Activated naive CD4-positive, alpha-beta T cell treated with anti-CD3 and anti-CD28 coated beads, Interleukin-2, amount 10 ng/mL, durations not matched to agents 7 days and 5 days (primary cell): ENCODE measurements around the gene RIN1.
"Not testable (repeated sequence)": the region's sequence is repeated elsewhere in the genome, so short reads cannot be mapped to it uniquely, and the experiment has no call there.

Experiments used
- CTCF ChIA-PET: fragments of 350-600 bp; sonication (Branson Sonifier 250); formaldehyde crosslinking; loops from one replicate; lab custom pipeline; 2021; ENCODE audit warnings: antibody characterized with exemption; lab: Charles Lee
- DNase-seq: peaks from one replicate; pipeline ENCODE4 v3.0.0-alpha.2; 2020
- H3K27ac Mint-ChIP-seq: one replicate; pipeline ENCODE4 v1.8.0; 2021; ENCODE audit warnings: mild to moderate bottlenecking, moderate library complexity, mixed read lengths
- H3K27me3 Mint-ChIP-seq: one replicate; pipeline ENCODE4 v1.8.0; 2021; ENCODE audit warnings: mild to moderate bottlenecking, mixed read lengths
- H3K36me3 Mint-ChIP-seq: one replicate; pipeline ENCODE4 v1.8.0; 2021; ENCODE audit warnings: mixed read lengths
- H3K4me1 Mint-ChIP-seq: one replicate; pipeline ENCODE4 v1.8.0; 2021; ENCODE audit warnings: mixed read lengths
- H3K4me3 Mint-ChIP-seq: one replicate; pipeline ENCODE4 v1.8.0; 2021; ENCODE audit warnings: mild to moderate bottlenecking, moderate library complexity, mixed read lengths
- H3K9me3 Mint-ChIP-seq: one replicate; pipeline ENCODE4 v1.8.0; 2021; ENCODE audit warnings: mixed read lengths

RIN1 gene, protein sequence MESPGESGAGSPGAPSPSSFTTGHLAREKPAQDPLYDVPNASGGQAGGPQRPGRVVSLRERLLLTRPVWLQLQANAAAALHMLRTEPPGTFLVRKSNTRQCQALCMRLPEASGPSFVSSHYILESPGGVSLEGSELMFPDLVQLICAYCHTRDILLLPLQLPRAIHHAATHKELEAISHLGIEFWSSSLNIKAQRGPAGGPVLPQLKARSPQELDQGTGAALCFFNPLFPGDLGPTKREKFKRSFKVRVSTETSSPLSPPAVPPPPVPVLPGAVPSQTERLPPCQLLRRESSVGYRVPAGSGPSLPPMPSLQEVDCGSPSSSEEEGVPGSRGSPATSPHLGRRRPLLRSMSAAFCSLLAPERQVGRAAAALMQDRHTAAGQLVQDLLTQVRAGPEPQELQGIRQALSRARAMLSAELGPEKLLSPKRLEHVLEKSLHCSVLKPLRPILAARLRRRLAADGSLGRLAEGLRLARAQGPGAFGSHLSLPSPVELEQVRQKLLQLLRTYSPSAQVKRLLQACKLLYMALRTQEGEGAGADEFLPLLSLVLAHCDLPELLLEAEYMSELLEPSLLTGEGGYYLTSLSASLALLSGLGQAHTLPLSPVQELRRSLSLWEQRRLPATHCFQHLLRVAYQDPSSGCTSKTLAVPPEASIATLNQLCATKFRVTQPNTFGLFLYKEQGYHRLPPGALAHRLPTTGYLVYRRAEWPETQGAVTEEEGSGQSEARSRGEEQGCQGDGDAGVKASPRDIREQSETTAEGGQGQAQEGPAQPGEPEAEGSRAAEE

GRCh38 chr11:66336234-66337102 lies at the start of gene RIN1:
TSS of gene RIN1 (minus strand) at chr11:66336434. CDS start at chr11:66336402, 32 bp downstream.
- CTCF ChIA-PET: interaction anchor here (1.2 to 2.8 kb wide), 2 partner anchors 24 to 27 kb away, joined by 3 to 27 read pairs; no protein-coding TSS in a partner anchor
- Mint-ChIP-seq H3K9me3 (no peaks in the 10 kb centered on the region), H3K27ac (peak within 1 kb of the TSS; percentile 42), H3K36me3 (peaks cover 24% of the 10 kb centered on the region), H3K4me1 (peaks cover 23% of the 10 kb centered on the region), H3K4me3 (peak within 1 kb of the TSS; percentile 77), H3K27me3 (peaks cover 14% of the 10 kb centered on the region)
- peak; percentile 64 for DNase-seq

- CTCF ChIA-PET: interaction anchor here (0.9 to 2.4 kb wide), 3 partner anchors 20 to 73 kb away, joined by 4 to 10 read pairs (median 7); no protein-coding TSS in a partner anchor
- not testable (repeated sequence) for H3K27ac Mint-ChIP-seq, H3K4me3 Mint-ChIP-seq, H3K9me3 Mint-ChIP-seq, H3K36me3 Mint-ChIP-seq, H3K4me1 Mint-ChIP-seq, DNase-seq
- H3K27me3 Mint-ChIP-seq: peaks cover 10% of the 10 kb centered on the region
Observed at GRCh38 chr11:66384316-66384715, 48.1 kb upstream of the RIN1 start.

DNA sequence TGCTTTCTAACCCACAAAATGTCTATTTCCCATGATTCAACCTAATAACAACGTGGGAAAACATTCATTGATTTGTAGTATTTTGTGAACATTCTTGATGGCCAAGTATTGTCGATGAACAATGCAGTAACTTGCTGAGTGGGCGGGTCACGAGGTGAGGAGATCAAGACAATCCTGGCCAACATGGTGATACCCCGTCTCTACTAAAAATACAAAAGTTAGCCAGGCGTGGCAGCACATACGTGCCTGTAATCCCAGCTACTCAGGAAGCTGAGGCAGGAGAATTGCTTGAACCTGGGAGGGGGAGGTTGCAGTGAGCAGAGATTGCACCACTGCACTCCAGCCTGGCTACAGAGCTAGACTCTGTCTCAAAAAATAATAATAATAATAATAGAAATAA lies 44.0 kb upstream of the RIN1 start:
- H3K27me3 Mint-ChIP-seq, H3K27ac Mint-ChIP-seq, H3K9me3 Mint-ChIP-seq, DNase-seq, H3K4me3 Mint-ChIP-seq, H3K36me3 Mint-ChIP-seq, H3K4me1 Mint-ChIP-seq: not testable (repeated sequence)
- CTCF ChIA-PET: interaction anchor here (0.7 to 2.2 kb wide), 6 partner anchors 9 to 658 kb away, joined by 3 to 10 read pairs (median 4); no protein-coding TSS in a partner anchor

DNA sequence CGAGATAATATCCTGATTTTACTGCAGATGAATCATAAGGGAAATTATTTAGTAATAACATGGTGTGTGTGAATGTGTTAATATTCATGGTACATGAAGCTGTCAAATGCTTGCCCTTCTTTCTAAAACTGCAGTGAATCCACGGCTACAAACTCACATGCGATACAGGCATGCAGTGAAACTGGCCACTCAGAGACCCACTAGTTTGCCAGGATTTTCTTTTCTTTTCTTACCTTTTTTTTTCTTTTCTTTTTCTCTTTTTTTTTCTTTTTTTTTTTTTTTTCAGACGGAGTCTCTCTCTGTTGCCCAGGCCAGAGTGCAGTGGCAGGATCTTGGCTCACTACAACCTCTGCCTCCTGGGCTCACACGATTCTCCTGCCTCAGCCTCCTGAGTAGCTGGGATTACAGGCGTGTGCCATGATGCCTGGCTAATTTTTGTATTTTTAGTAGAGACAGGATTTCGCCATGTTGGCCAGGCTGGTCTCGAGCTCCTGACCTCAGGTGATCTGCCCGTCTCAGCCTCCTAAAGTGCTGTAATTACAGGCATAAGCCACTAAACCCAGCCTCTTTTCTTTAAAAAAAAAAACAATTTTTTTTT lies 37.6 kb upstream of the RIN1 start:
- not testable (repeated sequence) for H3K27me3 Mint-ChIP-seq, H3K36me3 Mint-ChIP-seq, H3K4me3 Mint-ChIP-seq, DNase-seq, H3K27ac Mint-ChIP-seq, H3K9me3 Mint-ChIP-seq
- CTCF ChIA-PET: interaction anchor here (1.3 to 2.6 kb wide), 4 partner anchors 10 to 35 kb away, joined by 3 to 15 read pairs (median 12); no protein-coding TSS in a partner anchor
- peaks cover 28% of the 10 kb centered on the region for H3K4me1 Mint-ChIP-seq

- peaks cover 29% of the 10 kb centered on the region for H3K4me1 Mint-ChIP-seq
- no peaks in the 10 kb centered on the region for H3K9me3 Mint-ChIP-seq
- H3K27me3 Mint-ChIP-seq: peaks cover 4% of the 10 kb centered on the region
- H3K27ac Mint-ChIP-seq: no peak overlapping the region
- no peak overlapping the region for H3K4me3 Mint-ChIP-seq
- CTCF ChIA-PET: interaction anchor here (1.3 to 2.6 kb wide), 4 partner anchors 9 to 36 kb away, joined by 3 to 15 read pairs (median 10); no protein-coding TSS in a partner anchor
- no peaks in the 10 kb centered on the region for H3K36me3 Mint-ChIP-seq
- DNase-seq: no peak
Observed at GRCh38 chr11:66373265-66373664, 37.0 kb upstream of the RIN1 start.

GRCh38 chr11:66371627-66372415 lies 35.6 kb upstream of the RIN1 start, which contains the start of gene SLC29A2:
TSS of gene SLC29A2 (minus strand) at chr11:66371760. CDS start at chr11:66371591, 169 bp downstream.
- H3K36me3 Mint-ChIP-seq: no peaks in the 10 kb centered on the region
- H3K27ac Mint-ChIP-seq: peak within 1 kb of the TSS; percentile 98
- H3K9me3 Mint-ChIP-seq: no peaks in the 10 kb centered on the region
- CTCF ChIA-PET: interaction anchor here (0.9 to 2.5 kb wide), 4 partner anchors 8 to 67 kb away, joined by 3 to 15 read pairs (median 8); partner anchors contain the start of gene MRPL11
- peak within 1 kb of the TSS; percentile 84 for H3K4me3 Mint-ChIP-seq
- peak; percentile 90 for DNase-seq
- H3K4me1 Mint-ChIP-seq: peaks cover 29% of the 10 kb centered on the region
- peaks cover 4% of the 10 kb centered on the region for H3K27me3 Mint-ChIP-seq

- H3K9me3 Mint-ChIP-seq: no peaks in the 10 kb centered on the region
- CTCF ChIA-PET: interaction anchor here (1.0 to 1.6 kb wide), 3 partner anchors 10 to 20 kb away, joined by 4 to 6 read pairs (median 4); no protein-coding TSS in a partner anchor
- peaks cover 4% of the 10 kb centered on the region for H3K27me3 Mint-ChIP-seq
- H3K27ac Mint-ChIP-seq: peak overlapping the region; percentile 42
- H3K4me1 Mint-ChIP-seq: peaks cover 29% of the 10 kb centered on the region
- H3K36me3 Mint-ChIP-seq: no peaks in the 10 kb centered on the region
- DNase-seq: no peak
- H3K4me3 Mint-ChIP-seq: peak overlapping the region; percentile 1
Observed at GRCh38 chr11:66369073-66369894, 33.0 kb upstream of the RIN1 start.

GRCh38 chr11:66368484-66368883 lies 32.2 kb upstream of the RIN1 start:
- Mint-ChIP-seq H3K27me3 (peaks cover 4% of the 10 kb centered on the region), H3K4me3 (no peak overlapping the region), H3K4me1 (peaks cover 29% of the 10 kb centered on the region), H3K27ac (peak overlapping the region; percentile 33), H3K9me3 (no peaks in the 10 kb centered on the region), H3K36me3 (no peaks in the 10 kb centered on the region)
- no peak for DNase-seq
- CTCF ChIA-PET: no interaction called here

DNA sequence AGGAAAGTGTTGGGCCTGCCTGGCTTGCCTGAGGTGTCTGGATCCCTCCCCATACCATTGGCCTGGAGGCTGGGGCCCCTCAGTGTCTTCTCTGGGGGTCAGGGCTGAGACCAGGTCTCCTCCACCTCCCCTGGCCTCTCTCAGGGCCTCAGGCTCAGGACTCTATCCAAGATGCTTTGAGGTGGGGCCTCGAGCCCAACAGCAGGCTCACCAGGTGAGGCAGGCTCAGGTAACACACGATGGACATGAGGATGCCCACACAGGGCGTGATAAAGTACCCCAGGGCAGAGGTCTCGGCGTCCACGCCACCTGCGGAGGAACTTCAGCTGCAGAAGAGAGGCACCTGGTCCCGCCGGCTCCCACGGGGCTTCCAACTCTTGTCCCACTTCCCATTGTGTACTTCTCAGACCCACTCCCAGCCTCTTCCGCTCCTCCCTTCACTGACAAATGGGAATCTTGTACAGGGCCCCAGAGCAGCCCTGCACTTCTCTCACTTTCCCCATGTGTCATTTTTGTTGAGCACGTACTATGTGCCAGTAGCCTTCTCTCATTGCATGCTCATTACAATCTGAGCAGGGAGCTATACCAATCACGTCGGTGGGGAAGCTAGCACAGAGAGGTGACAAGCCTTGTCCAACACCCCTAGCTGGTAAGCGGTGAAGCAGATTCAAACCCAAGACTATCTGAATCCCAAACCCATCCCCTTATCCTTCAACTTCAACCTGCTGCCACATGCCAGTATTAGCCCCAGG lies 31.5 kb upstream of the RIN1 start:
- Mint-ChIP-seq H3K27ac (no peak overlapping the region), H3K36me3 (no peaks in the 10 kb centered on the region), H3K27me3 (no peaks in the 10 kb centered on the region), H3K9me3 (no peaks in the 10 kb centered on the region), H3K4me3 (no peak overlapping the region), H3K4me1 (peaks cover 23% of the 10 kb centered on the region)
- no peak for DNase-seq
- CTCF ChIA-PET: interaction anchor here (0.6 to 2.9 kb wide), 4 partner anchors 19 to 323 kb away, joined by 3 to 11 read pairs (median 7); partner anchors contain the start of gene B4GAT1

- Mint-ChIP-seq H3K9me3 (no peaks in the 10 kb centered on the region), H3K36me3 (no peaks in the 10 kb centered on the region), H3K4me1 (peaks cover 16% of the 10 kb centered on the region), H3K27me3 (no peaks in the 10 kb centered on the region), H3K27ac (no peak overlapping the region), H3K4me3 (no peak overlapping the region)
- DNase-seq: no peak
- CTCF ChIA-PET: interaction anchor here (0.6 to 2.9 kb wide), 5 partner anchors 20 to 322 kb away, joined by 3 to 11 read pairs (median 5); partner anchors contain the start of gene B4GAT1
Observed at GRCh38 chr11:66366844-66367477, 30.7 kb upstream of the RIN1 start.
